ENCODE data around the gene ZNF518B. TPM values are rescaled to one million over a fixed set of nuclear protein-coding genes. Genes with fewer than 3 reads are reported as not detected.

The ZNF518B gene
- total RNA-seq, 1 donor from 2014 or later = 41.3 TPM

GRCh38 chr4:10496200-10496599, 39.0 kb upstream of the ZNF518B start:
- no peak overlapping the region for H3K4me3 Mint-ChIP-seq (ENCODE audit: unreplicated experiment)
- no peak overlapping the region for H3K27ac Mint-ChIP-seq (ENCODE audit: unreplicated experiment)
- no peaks in the 10 kb centered on the region for H3K4me1 Mint-ChIP-seq (ENCODE audit: low read depth, unreplicated experiment)
- H3K27me3 Mint-ChIP-seq (ENCODE audit: unreplicated experiment) = no peaks in the 10 kb centered on the region
- no peaks in the 10 kb centered on the region for H3K36me3 Mint-ChIP-seq (ENCODE audit: unreplicated experiment)
- H3K9me3 Mint-ChIP-seq (ENCODE audit: unreplicated experiment) = no peaks in the 10 kb centered on the region
- TF ChIP-seq, protein P1, sequence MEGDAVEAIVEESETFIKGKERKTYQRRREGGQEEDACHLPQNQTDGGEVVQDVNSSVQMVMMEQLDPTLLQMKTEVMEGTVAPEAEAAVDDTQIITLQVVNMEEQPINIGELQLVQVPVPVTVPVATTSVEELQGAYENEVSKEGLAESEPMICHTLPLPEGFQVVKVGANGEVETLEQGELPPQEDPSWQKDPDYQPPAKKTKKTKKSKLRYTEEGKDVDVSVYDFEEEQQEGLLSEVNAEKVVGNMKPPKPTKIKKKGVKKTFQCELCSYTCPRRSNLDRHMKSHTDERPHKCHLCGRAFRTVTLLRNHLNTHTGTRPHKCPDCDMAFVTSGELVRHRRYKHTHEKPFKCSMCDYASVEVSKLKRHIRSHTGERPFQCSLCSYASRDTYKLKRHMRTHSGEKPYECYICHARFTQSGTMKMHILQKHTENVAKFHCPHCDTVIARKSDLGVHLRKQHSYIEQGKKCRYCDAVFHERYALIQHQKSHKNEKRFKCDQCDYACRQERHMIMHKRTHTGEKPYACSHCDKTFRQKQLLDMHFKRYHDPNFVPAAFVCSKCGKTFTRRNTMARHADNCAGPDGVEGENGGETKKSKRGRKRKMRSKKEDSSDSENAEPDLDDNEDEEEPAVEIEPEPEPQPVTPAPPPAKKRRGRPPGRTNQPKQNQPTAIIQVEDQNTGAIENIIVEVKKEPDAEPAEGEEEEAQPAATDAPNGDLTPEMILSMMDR (IDR thresholded peaks at IDR 0.05; ENCODE audit: partially characterized antibody, unreplicated experiment) = no peak
- no peak for DNase-seq

GRCh38 chr4:10495651-10496050, 38.4 kb upstream of the ZNF518B start:
- no peaks in the 10 kb centered on the region for H3K27me3 Mint-ChIP-seq (ENCODE audit: unreplicated experiment)
- no peaks in the 10 kb centered on the region for H3K4me1 Mint-ChIP-seq (ENCODE audit: low read depth, unreplicated experiment)
- TF ChIP-seq, protein P1 (IDR thresholded peaks at IDR 0.05; ENCODE audit: partially characterized antibody, unreplicated experiment) = no peak
- H3K36me3 Mint-ChIP-seq (ENCODE audit: unreplicated experiment) = no peaks in the 10 kb centered on the region
- no peak for DNase-seq
- no peak overlapping the region for H3K27ac Mint-ChIP-seq (ENCODE audit: unreplicated experiment)
- H3K9me3 Mint-ChIP-seq (ENCODE audit: unreplicated experiment) = no peaks in the 10 kb centered on the region
- H3K4me3 Mint-ChIP-seq (ENCODE audit: unreplicated experiment) = no peak overlapping the region

GRCh38 chr4:10492464-10492863, 35.2 kb upstream of the ZNF518B start:
- no peak for DNase-seq
- Mint-ChIP-seq H3K9me3 (ENCODE audit: unreplicated experiment) (no peaks in the 10 kb centered on the region), H3K36me3 (ENCODE audit: unreplicated experiment) (no peaks in the 10 kb centered on the region), H3K27me3 (ENCODE audit: unreplicated experiment) (no peaks in the 10 kb centered on the region), H3K4me3 (ENCODE audit: unreplicated experiment) (no peak overlapping the region), H3K4me1 (ENCODE audit: low read depth, unreplicated experiment) (no peaks in the 10 kb centered on the region), H3K27ac (ENCODE audit: unreplicated experiment) (no peak overlapping the region)
- TF ChIP-seq, protein P1 (IDR thresholded peaks at IDR 0.05; ENCODE audit: partially characterized antibody, unreplicated experiment) = no peak

DNA sequence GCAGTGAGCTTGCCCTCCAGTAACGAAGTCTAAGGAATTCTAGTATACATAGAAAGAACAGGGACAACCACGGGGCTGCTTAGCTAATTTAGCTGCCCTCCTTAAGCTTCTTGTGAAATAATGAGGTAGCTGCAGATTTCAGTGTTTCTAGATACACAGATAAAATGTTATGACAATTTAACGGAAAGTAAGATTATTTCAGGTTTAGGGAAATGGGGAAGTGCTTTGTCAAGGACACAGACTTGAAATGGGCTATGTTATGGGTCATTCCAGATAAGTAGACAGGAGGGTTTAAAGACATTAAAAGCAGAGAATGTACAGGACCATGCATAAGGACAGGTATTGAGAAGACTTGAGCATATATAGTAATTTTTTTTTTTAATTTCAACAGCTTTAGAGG, 34.2 kb upstream of the ZNF518B start:
- no peak overlapping the region for H3K4me3 Mint-ChIP-seq (ENCODE audit: unreplicated experiment)
- H3K9me3 Mint-ChIP-seq (ENCODE audit: unreplicated experiment) = no peaks in the 10 kb centered on the region
- H3K36me3 Mint-ChIP-seq (ENCODE audit: unreplicated experiment) = no peaks in the 10 kb centered on the region
- H3K27me3 Mint-ChIP-seq (ENCODE audit: unreplicated experiment) = no peaks in the 10 kb centered on the region
- H3K4me1 Mint-ChIP-seq (ENCODE audit: low read depth, unreplicated experiment) = no peaks in the 10 kb centered on the region
- no peak for DNase-seq
- H3K27ac Mint-ChIP-seq (ENCODE audit: unreplicated experiment) = no peak overlapping the region
- TF ChIP-seq, protein P1 (IDR thresholded peaks at IDR 0.05; ENCODE audit: partially characterized antibody, unreplicated experiment) = no peak

GRCh38 chr4:10490996-10491395, 33.8 kb upstream of the ZNF518B start:
- no peak overlapping the region for H3K27ac Mint-ChIP-seq (ENCODE audit: unreplicated experiment)

More at GRCh38 chr4:10490996-10491395, 33.8 kb upstream of the ZNF518B start:
- no peaks in the 10 kb centered on the region for H3K36me3 Mint-ChIP-seq (ENCODE audit: unreplicated experiment)
- no peaks in the 10 kb centered on the region for H3K4me1 Mint-ChIP-seq (ENCODE audit: low read depth, unreplicated experiment)
- TF ChIP-seq, protein P1 (IDR thresholded peaks at IDR 0.05; ENCODE audit: partially characterized antibody, unreplicated experiment) = no peak
- no peaks in the 10 kb centered on the region for H3K9me3 Mint-ChIP-seq (ENCODE audit: unreplicated experiment)
- no peaks in the 10 kb centered on the region for H3K27me3 Mint-ChIP-seq (ENCODE audit: unreplicated experiment)
- no peak overlapping the region for H3K4me3 Mint-ChIP-seq (ENCODE audit: unreplicated experiment)
- no peak for DNase-seq
